ENCODE results near the gene TRAF3.
"Not testable (repeated sequence)": the region's sequence is repeated elsewhere in the genome, so short reads cannot be mapped to it uniquely, and the experiment has no call there.

Gene TRAF3

GRCh38 chr14:102866982-102867761 is 89.9 kb downstream of the TRAF3 start:
- DNase-seq (ENCODE audit: low read depth) = no peak

GRCh38 chr14:102867826-102868580 is 90.8 kb downstream of the TRAF3 start:
- DNase-seq (ENCODE audit: low read depth) = no peak

GRCh38 chr14:102868956-102869547 is 91.8 kb downstream of the TRAF3 start:
- DNase-seq (ENCODE audit: low read depth) = no peak

- no peak for DNase-seq (ENCODE audit: low read depth)
These were observed 93.0 kb downstream of the TRAF3 start for GRCh38 chr14:102870246-102870645.

GRCh38 chr14:102870994-102871831 is 94.0 kb downstream of the TRAF3 start:
- DNase-seq (ENCODE audit: low read depth) = no peak

- DNase-seq (ENCODE audit: low read depth) = no peak
These were observed 94.8 kb downstream of the TRAF3 start for GRCh38 chr14:102872020-102872419.

GRCh38 chr14:102873131-102873530 is 95.9 kb downstream of the TRAF3 start:
- DNase-seq (ENCODE audit: low read depth) = no peak

GRCh38 chr14:102873546-102874061 is 96.4 kb downstream of the TRAF3 start:
- DNase-seq (ENCODE audit: low read depth) = no peak

- no peak for DNase-seq (ENCODE audit: low read depth)
These were observed 98.4 kb downstream of the TRAF3 start for GRCh38 chr14:102875652-102876051.

GRCh38 chr14:102877511-102877910 is 100.3 kb downstream of the TRAF3 start:
- DNase-seq (ENCODE audit: low read depth) = not testable (repeated sequence)

- no peak for DNase-seq (ENCODE audit: low read depth)
These were observed 101.1 kb downstream of the TRAF3 start for GRCh38 chr14:102878174-102878969.

GRCh38 chr14:102878970-102879460 is 101.8 kb downstream of the TRAF3 start:
- no peak for DNase-seq (ENCODE audit: low read depth)

- no peak for DNase-seq (ENCODE audit: low read depth)
These were observed 105.1 kb downstream of the TRAF3 start for GRCh38 chr14:102882226-102882906.

- DNase-seq (ENCODE audit: low read depth) = no peak
These were observed 105.9 kb downstream of the TRAF3 start for GRCh38 chr14:102883089-102883541.

GRCh38 chr14:102883554-102883953 is 106.3 kb downstream of the TRAF3 start:
- DNase-seq (ENCODE audit: low read depth) = no peak

- DNase-seq (ENCODE audit: low read depth) = no peak
These were observed 108.6 kb downstream of the TRAF3 start for GRCh38 chr14:102885737-102886447.

- DNase-seq (ENCODE audit: low read depth) = no peak
These were observed 111.5 kb downstream of the TRAF3 start for GRCh38 chr14:102888748-102889147.

- DNase-seq (ENCODE audit: low read depth) = no peak
These were observed 112.4 kb downstream of the TRAF3 start for GRCh38 chr14:102889615-102890014.

- no peak for DNase-seq (ENCODE audit: low read depth)
These were observed 113.9 kb downstream of the TRAF3 start for GRCh38 chr14:102891111-102891510.

Measured in iris pigment epithelial cell (primary cell).